Activated CD4-positive, alpha-beta T cell treated with anti-CD3 and anti-CD28 coated beads, Interleukin-2, amount 10 ng/mL, durations not matched to agents 7 days and 5 days (primary cell): ENCODE results near the gene HM13. TPM values are rescaled to one million over a fixed set of nuclear protein-coding genes. Genes with fewer than 3 reads are reported as not detected.
"Not testable (repeated sequence)": the region's sequence is repeated elsewhere in the genome, so short reads cannot be mapped to it uniquely, and the experiment has no call there.

ENCODE experiments used
- CTCF ChIA-PET: fragments of 350-600 bp; sonication (Branson Sonifier 250); formaldehyde crosslinking; loops from one replicate; lab custom pipeline; 2021; ENCODE audit warnings: antibody characterized with exemption; lab: Charles Lee
- POLR2A ChIA-PET: fragments of 350-600 bp; sonication (Branson Sonifier 250); formaldehyde crosslinking; loops from one replicate; lab custom pipeline; 2021; ENCODE audit warnings: antibody characterized with exemption; lab: Charles Lee
- DNase-seq: peaks from one replicate; pipeline ENCODE4 v3.0.0-alpha.2; 2020
- H3K27ac Mint-ChIP-seq: one replicate; pipeline ENCODE4 v1.8.0; 2021; ENCODE audit warnings: mild to moderate bottlenecking, moderate library complexity, mixed read lengths
- H3K27me3 Mint-ChIP-seq: one replicate; pipeline ENCODE4 v1.8.0; 2021; ENCODE audit warnings: mixed read lengths
- H3K36me3 Mint-ChIP-seq: one replicate; pipeline ENCODE4 v1.8.0; 2021; ENCODE audit warnings: low read depth, mixed read lengths
- H3K4me1 Mint-ChIP-seq: one replicate; pipeline ENCODE4 v1.8.0; 2021; ENCODE audit warnings: mixed read lengths
- H3K4me3 Mint-ChIP-seq: one replicate; pipeline ENCODE4 v1.8.0; 2021; ENCODE audit warnings: mild to moderate bottlenecking, moderate library complexity, mixed read lengths
- H3K9me3 Mint-ChIP-seq: one replicate; pipeline ENCODE4 v1.8.0; 2021; ENCODE audit warnings: mixed read lengths
- total RNA-seq, 2 experiments: library from RNA; stranded (reverse); gene quantifications; one replicate each; pipeline ENCODE4 v1.2.3, GENCODE V29; 2021

HM13 gene
- total RNA-seq, 2 experiments from 2014 or later: 137 to 146 TPM

GRCh38 chr20:31603822-31604566 lies 89.8 kb downstream of the HM13 start:
- CTCF ChIA-PET: interaction anchor here (1.1 to 5.9 kb wide), 9 partner anchors 8 to 120 kb away, joined by 3 to 53 read pairs (median 15); partner anchors contain the start of gene BCL2L1
- H3K27ac Mint-ChIP-seq: peak overlapping the region; percentile 33
- H3K27me3 Mint-ChIP-seq: peaks cover 46% of the 10 kb centered on the region

GRCh38 chr20:31604567-31605030 lies 90.4 kb downstream of the HM13 start:
- Mint-ChIP-seq H3K4me1 (peaks cover 29% of the 10 kb centered on the region), H3K27ac (peak overlapping the region; percentile 33), H3K4me3 (peak overlapping the region; percentile 84), H3K27me3 (peaks cover 46% of the 10 kb centered on the region), H3K36me3 (no peaks in the 10 kb centered on the region), H3K9me3 (no peaks in the 10 kb centered on the region)
- POLR2A ChIA-PET: interaction anchor here (1.8 kb wide), 1 partner anchor 32 kb away, joined by 9 read pairs; no protein-coding TSS in a partner anchor
- CTCF ChIA-PET: interaction anchor here (0.6 to 5.9 kb wide), 11 partner anchors 8 to 119 kb away, joined by 3 to 53 read pairs (median 13); partner anchors contain the start of gene BCL2L1
- DNase-seq: no peak

More at GRCh38 chr20:31603822-31604566, 89.8 kb downstream of the HM13 start:
- H3K4me3 Mint-ChIP-seq: peak overlapping the region; percentile 84
- H3K36me3 Mint-ChIP-seq: no peaks in the 10 kb centered on the region
- POLR2A ChIA-PET: interaction anchor here (1.8 kb wide), 1 partner anchor 31 kb away, joined by 9 read pairs; no protein-coding TSS in a partner anchor
- H3K4me1 Mint-ChIP-seq: peaks cover 29% of the 10 kb centered on the region
- peak; percentile 85 for DNase-seq
- no peaks in the 10 kb centered on the region for H3K9me3 Mint-ChIP-seq

GRCh38 chr20:31605031-31605901 lies 91.0 kb downstream of the HM13 start, which contains the start of gene ID1:
Gene ID1, plus strand, starts transcription at chr20:31605289. Its CDS starts 99 bp downstream, at chr20:31605388.
- DNase-seq: peak; percentile 92
- Mint-ChIP-seq H3K36me3 (no peaks in the 10 kb centered on the region), H3K4me1 (peaks cover 29% of the 10 kb centered on the region), H3K27me3 (peaks cover 46% of the 10 kb centered on the region), H3K9me3 (no peaks in the 10 kb centered on the region), H3K27ac (peak within 1 kb of the TSS; percentile 61), H3K4me3 (peak within 1 kb of the TSS; percentile 84)
- ChIA-PET CTCF (interaction anchor here (0.6 to 5.9 kb wide), 11 partner anchors 7 to 118 kb away, joined by 3 to 53 read pairs (median 13); partner anchors contain the start of gene BCL2L1), POLR2A (interaction anchor here (0.5 to 1.8 kb wide), 3 partner anchors 28 to 32 kb away, joined by 3 to 9 read pairs (median 7); no protein-coding TSS in a partner anchor)

- ChIA-PET POLR2A (interaction anchor here (1.0 kb wide), 1 partner anchor 33 kb away, joined by 7 read pairs; no protein-coding TSS in a partner anchor), CTCF (interaction anchor here (0.6 to 8.1 kb wide), 9 partner anchors 29 to 117 kb away, joined by 3 to 282 read pairs (median 15); partner anchors contain the start of gene BCL2L1)
- Mint-ChIP-seq H3K9me3 (no peaks in the 10 kb centered on the region), H3K36me3 (no peaks in the 10 kb centered on the region), H3K27ac (peak overlapping the region; percentile 10), H3K4me1 (peaks cover 31% of the 10 kb centered on the region), H3K4me3 (peak overlapping the region; percentile 84), H3K27me3 (peaks cover 45% of the 10 kb centered on the region)
- DNase-seq: no peak
These were observed 91.9 kb downstream of the HM13 start for GRCh38 chr20:31605902-31606803.

GRCh38 chr20:31606804-31607639 lies 92.8 kb downstream of the HM13 start:
- CTCF ChIA-PET: interaction anchor here (1.2 to 8.1 kb wide), 4 partner anchors 30 to 117 kb away, joined by 4 to 282 read pairs (median 5); a partner anchor contains a TSS
- Mint-ChIP-seq H3K4me3 (peak overlapping the region; percentile 84), H3K36me3 (no peaks in the 10 kb centered on the region), H3K27me3 (peaks cover 45% of the 10 kb centered on the region), H3K9me3 (no peaks in the 10 kb centered on the region), H3K4me1 (peaks cover 31% of the 10 kb centered on the region), H3K27ac (no peak overlapping the region)
- POLR2A ChIA-PET: no interaction called here
- no peak for DNase-seq

- Mint-ChIP-seq H3K36me3 (no peaks in the 10 kb centered on the region), H3K9me3 (no peaks in the 10 kb centered on the region), H3K4me3 (no peak overlapping the region), H3K4me1 (peaks cover 27% of the 10 kb centered on the region), H3K27ac (no peak overlapping the region), H3K27me3 (peaks cover 40% of the 10 kb centered on the region)
- CTCF ChIA-PET: interaction anchor here (1.0 to 8.1 kb wide), 5 partner anchors 30 to 116 kb away, joined by 3 to 282 read pairs (median 4); a partner anchor contains a TSS
- POLR2A ChIA-PET: no interaction called here
- no peak for DNase-seq
These were observed 93.5 kb downstream of the HM13 start for GRCh38 chr20:31607640-31608250.

- H3K27me3 Mint-ChIP-seq: peaks cover 39% of the 10 kb centered on the region
- no peaks in the 10 kb centered on the region for H3K36me3 Mint-ChIP-seq
- ChIA-PET POLR2A (no interaction called here), CTCF (interaction anchor here (1.0 to 8.1 kb wide), 4 partner anchors 30 to 116 kb away, joined by 3 to 282 read pairs (median 4); a partner anchor contains a TSS)
- H3K27ac Mint-ChIP-seq: no peak overlapping the region
- no peaks in the 10 kb centered on the region for H3K9me3 Mint-ChIP-seq
- no peak overlapping the region for H3K4me3 Mint-ChIP-seq
- no peak for DNase-seq
- H3K4me1 Mint-ChIP-seq: peaks cover 24% of the 10 kb centered on the region
These were observed 94.2 kb downstream of the HM13 start for GRCh38 chr20:31608251-31608945.

GRCh38 chr20:31612271-31612640 lies 98.0 kb downstream of the HM13 start:
- DNase-seq, H3K36me3 Mint-ChIP-seq, H3K9me3 Mint-ChIP-seq, H3K4me3 Mint-ChIP-seq, H3K27ac Mint-ChIP-seq, H3K4me1 Mint-ChIP-seq: not testable (repeated sequence)
- H3K27me3 Mint-ChIP-seq: peaks cover 15% of the 10 kb centered on the region
- CTCF ChIA-PET: interaction anchor here (0.6 to 8.1 kb wide), 45 partner anchors 9 to 161 kb away, joined by 3 to 282 read pairs (median 6); partner anchors contain the start of genes BCL2L1, HM13 and ID1
- POLR2A ChIA-PET: interaction anchor here (1.5 kb wide), 1 partner anchor 39 kb away, joined by 8 read pairs; no protein-coding TSS in a partner anchor

- DNase-seq: no peak
- H3K27me3 Mint-ChIP-seq: peaks cover 7% of the 10 kb centered on the region
- H3K4me3 Mint-ChIP-seq: no peak overlapping the region
- H3K9me3 Mint-ChIP-seq: no peaks in the 10 kb centered on the region
- peaks cover 9% of the 10 kb centered on the region for H3K4me1 Mint-ChIP-seq
- peaks cover 3% of the 10 kb centered on the region for H3K36me3 Mint-ChIP-seq
- no peak overlapping the region for H3K27ac Mint-ChIP-seq
- CTCF ChIA-PET: interaction anchor here (1.7 kb wide), 1 partner anchor 19 kb away, joined by 5 read pairs; no protein-coding TSS in a partner anchor
- POLR2A ChIA-PET: no interaction called here
These were observed 101.2 kb downstream of the HM13 start for GRCh38 chr20:31615416-31615815.
